ENCODE data around the gene GRM8. TPM values are rescaled to one million over a fixed set of nuclear protein-coding genes. Genes with fewer than 3 reads are reported as not detected.

Gene GRM8
- total and polyA plus RNA-seq, 9 of the 15 experiments (the other 6 are each of a cell fraction or from before 2014, with no cell fraction given): 0.13 TPM; not detected in 7

- TF ChIP-seq ZNF449 (CRISPR knock-in tag; IDR thresholded peaks at IDR 0.05) (peak; percentile 64; the same call in 1 of the 2 replicates), CBX2 (IDR thresholded peaks at IDR 0.05; ENCODE audit: insufficient read depth, low read length, poor library complexity, severe bottlenecking) (no peak), TSHZ1 (CRISPR knock-in tag; IDR thresholded peaks at IDR 0.05) (no peak), TBL1XR1 (IDR thresholded peaks at IDR 0.05; ENCODE audit: low read length in 2 of 2) (no peak), MAFF (IDR thresholded peaks at IDR 0.05; ENCODE audit: low read length) (no peak), ZNF384 (IDR thresholded peaks at IDR 0.05; ENCODE audit: low read depth, low read length) (no peak), HEY1 (CRISPR knock-in tag; IDR thresholded peaks at IDR 0.05; ENCODE audit: borderline replicate concordance) (no peak), ZNF75A (CRISPR knock-in tag; IDR thresholded peaks at IDR 0.05) (no peak), ZNF507 (tag; conservative IDR thresholded peaks at IDR 0.05) (no peak), ZNF740 (CRISPR knock-in tag; IDR thresholded peaks at IDR 0.05) (no peak), ZNF740 (tag; IDR thresholded peaks at IDR 0.05) (no peak), ZNF395 (CRISPR knock-in tag; IDR thresholded peaks at IDR 0.05) (peak; percentile 60), VEZF1 (CRISPR knock-in tag; IDR thresholded peaks at IDR 0.05) (peak; percentile 19; the same call in 1 of the 2 replicates), ZNF146 (CRISPR knock-in tag; IDR thresholded peaks at IDR 0.05; ENCODE audit: unreplicated experiment) (no peak), NCOR1 (IDR thresholded peaks at IDR 0.05) (no peak), YBX1 (IDR thresholded peaks at IDR 0.05) (no peak), SP1 (CRISPR knock-in tag; IDR thresholded peaks at IDR 0.05) (no peak), ZNF134 (CRISPR knock-in tag; conservative IDR thresholded peaks at IDR 0.05) (no peak; the same call in 1 of the 2 replicates), PRMT5 (CRISPR knock-in tag; IDR thresholded peaks at IDR 0.05) (peak; percentile 93), ZNF347 (CRISPR knock-in tag; IDR thresholded peaks at IDR 0.05; ENCODE audit: low read depth) (no peak), KLF16 (IDR thresholded peaks at IDR 0.05) (no peak), ZFPM2 (CRISPR knock-in tag; IDR thresholded peaks at IDR 0.05) (no peak)
These were observed 145.1 kb downstream of the GRM8 start (continued) for GRCh38 chr7:127107601-127108007.

Measured in K562 (cell line).